Endothelial cell of umbilical vein (primary cell): Measurements from ENCODE around the gene RIPOR1.

Experiments
- EZH2 ChIP-seq: IDR thresholded peaks from 2 replicates; pipeline ENCODE4 v1.6.1; 2012; ENCODE audit warnings: borderline replicate concordance, low read depth, mild to moderate bottlenecking, moderate library complexity, low read length, inconsistent platforms; ENCODE audit not compliant: severe bottlenecking
- FOS ChIP-seq: IDR thresholded peaks from 2 replicates; pipeline ENCODE4 v1.6.1; 2011; ENCODE audit warnings: mild to moderate bottlenecking, low read length, moderate library complexity, borderline replicate concordance; ENCODE audit not compliant: insufficient read depth
- GATA2 ChIP-seq: IDR thresholded peaks from 2 replicates; pipeline ENCODE4 v1.7.0; 2011; ENCODE audit warnings: low read depth, mild to moderate bottlenecking, moderate library complexity, mixed read lengths, low read length; ENCODE audit not compliant: insufficient read length, insufficient read depth
- JUN ChIP-seq: IDR thresholded peaks from 2 replicates; pipeline ENCODE4 v1.6.1; 2011; ENCODE audit warnings: borderline replicate concordance, low read depth; ENCODE audit not compliant: insufficient read length, insufficient read depth
- MAX ChIP-seq: IDR thresholded peaks from 2 replicates; pipeline ENCODE4 v1.6.1; 2011; ENCODE audit not compliant: insufficient read depth, insufficient read length
- MYC ChIP-seq: IDR thresholded peaks from one replicate; pipeline ENCODE4 v1.6.1; 2011; ENCODE audit warnings: mild to moderate bottlenecking, low read depth, low read length
- POLR2A ChIP-seq: IDR thresholded peaks from 2 replicates; pipeline ENCODE4 v1.6.1; 2012; ENCODE audit warnings: low read depth, mild to moderate bottlenecking, control low read depth, low read length
- POLR2AphosphoS5 ChIP-seq: IDR thresholded peaks from 2 replicates; pipeline ENCODE4 v1.6.1; 2012; ENCODE audit warnings: low read depth, mild to moderate bottlenecking, control low read depth, low read length, moderate library complexity; ENCODE audit not compliant: insufficient read depth
- TF ChIP-seq, protein P1 (sequence below), 2 donors: IDR thresholded peaks; 1 replicate in 1 of 2; 2 replicates in 1 of 2; pipeline ENCODE4 v1.5.1; 2011; ENCODE audit warnings: low read length in 2 of 2, mild to moderate bottlenecking in 2 of 2, moderate library complexity in 2 of 2, control low read depth in 1 of 2, inconsistent platforms in 1 of 2, low read depth in 1 of 2; ENCODE audit not compliant: insufficient read depth in 1 of 2; ENCODE audit errors: extremely low read depth in 1 of 2

DNA sequence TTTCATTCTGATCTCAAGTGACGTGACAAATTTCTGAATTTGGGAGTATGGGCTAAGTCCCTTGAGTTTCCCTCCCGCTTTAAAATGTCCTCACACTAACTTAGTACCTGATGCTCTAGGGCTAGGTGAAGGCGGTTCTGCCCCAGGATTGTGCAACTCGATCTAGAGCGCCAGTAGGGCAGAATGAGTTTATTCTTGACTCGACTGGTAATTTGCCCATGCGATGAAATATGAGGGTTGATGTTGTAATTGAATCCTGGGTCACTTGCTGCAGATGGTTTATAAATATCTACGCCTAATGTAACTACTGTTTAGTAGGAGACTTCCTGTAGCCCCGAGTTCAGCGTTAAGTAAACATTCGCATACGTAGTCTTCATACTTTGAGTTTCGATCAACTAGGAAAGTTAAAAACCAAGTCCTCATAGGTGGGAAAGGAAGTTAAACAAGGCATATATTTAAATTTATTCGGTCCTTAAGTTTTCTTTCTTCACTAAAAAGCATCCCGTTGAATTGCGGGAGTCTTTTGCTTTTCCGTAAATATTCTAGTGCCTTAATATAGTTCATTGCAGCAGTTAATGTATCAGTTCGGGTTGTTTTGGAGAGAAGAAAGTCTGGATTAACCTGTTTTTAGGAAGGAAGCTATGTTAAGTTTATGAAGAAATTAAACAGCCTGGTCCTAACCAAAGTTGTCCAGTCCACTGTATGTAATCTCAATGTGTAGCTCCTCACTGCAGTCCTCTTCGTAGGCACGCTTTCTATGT is 35.3 kb downstream of the RIPOR1 start:
- TF ChIP-seq, protein P1, sequence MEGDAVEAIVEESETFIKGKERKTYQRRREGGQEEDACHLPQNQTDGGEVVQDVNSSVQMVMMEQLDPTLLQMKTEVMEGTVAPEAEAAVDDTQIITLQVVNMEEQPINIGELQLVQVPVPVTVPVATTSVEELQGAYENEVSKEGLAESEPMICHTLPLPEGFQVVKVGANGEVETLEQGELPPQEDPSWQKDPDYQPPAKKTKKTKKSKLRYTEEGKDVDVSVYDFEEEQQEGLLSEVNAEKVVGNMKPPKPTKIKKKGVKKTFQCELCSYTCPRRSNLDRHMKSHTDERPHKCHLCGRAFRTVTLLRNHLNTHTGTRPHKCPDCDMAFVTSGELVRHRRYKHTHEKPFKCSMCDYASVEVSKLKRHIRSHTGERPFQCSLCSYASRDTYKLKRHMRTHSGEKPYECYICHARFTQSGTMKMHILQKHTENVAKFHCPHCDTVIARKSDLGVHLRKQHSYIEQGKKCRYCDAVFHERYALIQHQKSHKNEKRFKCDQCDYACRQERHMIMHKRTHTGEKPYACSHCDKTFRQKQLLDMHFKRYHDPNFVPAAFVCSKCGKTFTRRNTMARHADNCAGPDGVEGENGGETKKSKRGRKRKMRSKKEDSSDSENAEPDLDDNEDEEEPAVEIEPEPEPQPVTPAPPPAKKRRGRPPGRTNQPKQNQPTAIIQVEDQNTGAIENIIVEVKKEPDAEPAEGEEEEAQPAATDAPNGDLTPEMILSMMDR (IDR thresholded peaks at IDR 0.05; ENCODE audit: extremely low read depth in 1 of 2, insufficient read depth in 1 of 2, low read depth in 1 of 2, low read length in 2 of 2) = no peak
- TF ChIP-seq POLR2AphosphoS5 = no peak
- TF ChIP-seq POLR2A = no peak
- TF ChIP-seq MYC = no peak
- TF ChIP-seq EZH2 = no peak
- TF ChIP-seq JUN = no peak
- TF ChIP-seq MAX = no peak
- TF ChIP-seq FOS = no peak
- TF ChIP-seq GATA2 = no peak
